MCF 10A (cell line): ENCODE results near the gene ERAP2. TPM values are rescaled to one million over a fixed set of nuclear protein-coding genes. Genes with fewer than 3 reads are reported as not detected.

Experiments
- BruUV-seq: library from RNA; stranded (reverse); fragments of 400-500 nt; replicated peaks from 2 replicates; lab custom pipeline; 2021; lab: Mats Ljungman, UMichigan
- CTCF ChIA-PET: fragments of 300-600 bp; sonication (Branson Sonifier 250); formaldehyde crosslinking; extraction: SDS; loops from one replicate; lab custom pipeline; 2021; ENCODE audit warnings: antibody characterized with exemption, inconsistent platforms; lab: Yijun Ruan, JAX
- POLR2A ChIA-PET: fragments of 300-600, 350-650 bp; sonication (Branson Sonifier 250); formaldehyde crosslinking; extraction: SDS; loops from one replicate; lab custom pipeline; 2020; ENCODE audit warnings: antibody characterized with exemption, inconsistent platforms; lab: Yijun Ruan, JAX
- DNase-seq: peaks from one replicate; pipeline ENCODE4 v3.0.0-alpha.2; 2018; ENCODE audit not compliant: unreplicated experiment
- H3K27ac Mint-ChIP-seq: one replicate; pipeline ENCODE4 v1.8.0; 2022; ENCODE audit warnings: mild to moderate bottlenecking, low read depth, mixed read lengths; ENCODE audit not compliant: unreplicated experiment
- H3K27me3 Mint-ChIP-seq: one replicate; pipeline ENCODE4 v1.8.0; 2022; ENCODE audit warnings: mixed read lengths; ENCODE audit not compliant: insufficient read depth, unreplicated experiment
- H3K36me3 Mint-ChIP-seq: one replicate; pipeline ENCODE4 v1.8.0; 2022; ENCODE audit warnings: mild to moderate bottlenecking, moderate library complexity, mixed read lengths; ENCODE audit not compliant: insufficient read depth, unreplicated experiment
- H3K4me1 Mint-ChIP-seq: one replicate; pipeline ENCODE4 v1.8.0; 2022; ENCODE audit warnings: mixed read lengths; ENCODE audit not compliant: insufficient read depth, unreplicated experiment
- H3K4me3 Mint-ChIP-seq: one replicate; pipeline ENCODE4 v1.8.0; 2022; ENCODE audit warnings: mild to moderate bottlenecking, moderate library complexity, mixed read lengths; ENCODE audit not compliant: unreplicated experiment
- H3K9me3 Mint-ChIP-seq: one replicate; pipeline ENCODE4 v1.8.0; 2022; ENCODE audit warnings: mixed read lengths; ENCODE audit not compliant: unreplicated experiment
- CTCF ChIP-seq: fragments of 200-600 bp; IDR thresholded peaks from one replicate; pipeline ENCODE4 v1.8.0; 2022; ENCODE audit warnings: antibody characterized with exemption, mild to moderate bottlenecking; ENCODE audit not compliant: unreplicated experiment
- intact Hi-C: fragments of 100-400 bp; cut with micrococcal nuclease; formaldehyde crosslinking; loops from 2 replicates; pipeline ENCODE4 v1.14.1; 2022
- total RNA-seq: library from RNA; stranded (reverse); gene quantifications from 2 replicates; pipeline ENCODE4 v1.2.3, GENCODE V29; 2022

The ERAP2 gene
- total RNA-seq, 1 experiment from 2014 or later = 2.5 TPM

DNA sequence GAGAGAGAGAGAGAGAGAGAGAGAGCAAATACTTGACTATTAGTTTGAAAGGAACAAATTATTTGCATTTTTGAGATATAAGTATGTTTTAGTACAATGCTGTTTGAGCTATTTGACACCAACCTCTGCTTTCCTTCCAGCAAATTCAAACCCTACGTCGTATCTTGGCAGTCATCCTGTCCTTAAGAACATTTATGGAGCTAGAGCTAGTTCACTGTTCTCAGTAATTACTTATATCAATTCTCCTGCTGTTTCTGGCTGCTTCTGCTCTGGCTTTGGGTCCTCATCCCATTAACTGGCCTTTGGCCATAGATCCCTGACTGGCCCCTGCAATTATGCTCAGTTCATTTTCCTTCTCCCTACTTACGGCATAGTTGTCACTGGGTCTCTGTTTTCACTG is 19.9 kb upstream of the ERAP2 start:
- Mint-ChIP-seq H3K27me3 (no peaks in the 10 kb centered on the region), H3K4me1 (no peaks in the 10 kb centered on the region), H3K36me3 (no peaks in the 10 kb centered on the region), H3K4me3 (no peak overlapping the region), H3K9me3 (no peaks in the 10 kb centered on the region), H3K27ac (no peak overlapping the region)
- no peak for DNase-seq
- TF ChIP-seq CTCF = no peak
- ChIA-PET POLR2A (interaction anchor here (0.7 kb wide), 1 partner anchor 338 kb away, joined by 3 read pairs; no protein-coding TSS in a partner anchor), CTCF (interaction anchor here (1.0 to 5.6 kb wide), 2 partner anchors 12 to 87 kb away, joined by 3 to 36 read pairs; no protein-coding TSS in a partner anchor)
- intact Hi-C loops = no loop called here
- BruUV-seq = no TSS peak

DNA sequence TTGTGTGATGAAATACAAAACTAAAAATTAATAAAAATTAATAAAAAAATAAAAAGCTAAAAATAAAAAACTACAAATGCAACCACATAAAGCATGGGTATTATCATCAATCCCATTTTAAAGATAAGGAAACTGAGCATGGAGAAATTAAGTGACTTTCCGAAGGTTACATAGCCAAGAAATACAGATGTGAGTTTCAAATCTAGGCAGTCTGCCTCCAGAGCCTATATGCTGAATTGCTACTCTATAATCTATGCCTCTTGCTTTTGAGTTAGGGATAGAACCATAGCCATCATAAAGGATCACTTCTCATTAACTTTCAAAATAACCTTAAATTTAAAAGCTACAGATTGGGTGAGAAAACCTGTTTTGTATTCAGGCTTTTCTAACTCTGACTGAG is 18.8 kb upstream of the ERAP2 start:
- no peak for TF ChIP-seq CTCF
- no peak for DNase-seq
- Mint-ChIP-seq H3K9me3 (no peaks in the 10 kb centered on the region), H3K36me3 (no peaks in the 10 kb centered on the region), H3K4me3 (no peak overlapping the region), H3K27me3 (no peaks in the 10 kb centered on the region), H3K4me1 (no peaks in the 10 kb centered on the region), H3K27ac (no peak overlapping the region)
- intact Hi-C loops = no loop called here
- ChIA-PET CTCF (interaction anchor here (5.6 kb wide), 1 partner anchor 11 kb away, joined by 36 read pairs; no protein-coding TSS in a partner anchor), POLR2A (interaction anchor here (0.7 kb wide), 1 partner anchor 15 kb away, joined by 3 read pairs; no protein-coding TSS in a partner anchor)
- BruUV-seq = no TSS peak

GRCh38 chr5:96857924-96858323 is 18.4 kb upstream of the ERAP2 start:
- Mint-ChIP-seq H3K27ac (no peak overlapping the region), H3K4me3 (no peak overlapping the region), H3K9me3 (no peaks in the 10 kb centered on the region), H3K36me3 (no peaks in the 10 kb centered on the region), H3K4me1 (no peaks in the 10 kb centered on the region), H3K27me3 (no peaks in the 10 kb centered on the region)
- intact Hi-C loops = no loop called here
- no TSS peak for BruUV-seq
- CTCF ChIA-PET = interaction anchor here (0.6 to 5.6 kb wide), 2 partner anchors 11 to 19 kb away, joined by 3 to 36 read pairs; no protein-coding TSS in a partner anchor
- DNase-seq = no peak
- no peak for TF ChIP-seq CTCF
- POLR2A ChIA-PET = no interaction called here

DNA sequence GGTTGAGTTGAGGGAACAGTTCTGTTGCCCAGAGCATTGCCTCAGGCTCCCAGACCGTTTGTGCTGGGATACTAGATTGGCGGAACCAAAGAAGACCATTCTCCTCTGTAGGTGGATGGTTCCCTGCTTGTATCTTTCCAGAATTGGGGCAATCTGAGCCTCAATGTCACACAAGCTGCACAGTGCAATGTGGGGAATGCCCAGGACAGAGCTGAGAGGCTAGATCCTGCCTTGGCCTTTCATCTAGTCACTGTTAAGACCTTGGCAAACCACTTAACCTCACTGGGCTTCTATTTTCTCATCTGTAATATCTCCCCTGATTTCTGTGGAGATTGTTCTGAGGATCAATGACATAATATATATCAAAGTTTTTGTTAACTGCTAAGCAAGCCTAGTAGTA is 16.9 kb upstream of the ERAP2 start:
- no peak overlapping the region for H3K4me3 Mint-ChIP-seq
- no peaks in the 10 kb centered on the region for H3K27me3 Mint-ChIP-seq
- BruUV-seq = no TSS peak
- intact Hi-C loops = no loop called here
- no peaks in the 10 kb centered on the region for H3K36me3 Mint-ChIP-seq
- H3K27ac Mint-ChIP-seq = no peak overlapping the region
- no peaks in the 10 kb centered on the region for H3K4me1 Mint-ChIP-seq
- CTCF ChIA-PET = interaction anchor here (0.8 kb wide), 1 partner anchor 131 kb away, joined by 3 read pairs; no protein-coding TSS in a partner anchor
- TF ChIP-seq CTCF = no peak
- H3K9me3 Mint-ChIP-seq = no peaks in the 10 kb centered on the region
- no peak for DNase-seq
- POLR2A ChIA-PET = no interaction called here
